Mammary epithelial cell (primary cell): Measurements from ENCODE around the gene SMYD3.

ENCODE experiments used
- CTCF ChIP-seq, 2 donors: IDR thresholded peaks in 1 of 2; conservative IDR thresholded peaks in 1 of 2; 2 replicates each; pipeline ENCODE4 v1.5.1; 2011 to 2012; ENCODE audit warnings: inconsistent platforms in 2 of 2, low read length in 2 of 2, mild to moderate bottlenecking in 2 of 2, control low read depth in 1 of 2, low read depth in 1 of 2; ENCODE audit not compliant: insufficient read depth in 1 of 2; ENCODE audit errors: extremely low read depth in 1 of 2
- EZH2 ChIP-seq: IDR thresholded peaks from 2 replicates; pipeline ENCODE4 v1.6.1; 2012; ENCODE audit warnings: low read length, inconsistent platforms, borderline replicate concordance

DNA sequence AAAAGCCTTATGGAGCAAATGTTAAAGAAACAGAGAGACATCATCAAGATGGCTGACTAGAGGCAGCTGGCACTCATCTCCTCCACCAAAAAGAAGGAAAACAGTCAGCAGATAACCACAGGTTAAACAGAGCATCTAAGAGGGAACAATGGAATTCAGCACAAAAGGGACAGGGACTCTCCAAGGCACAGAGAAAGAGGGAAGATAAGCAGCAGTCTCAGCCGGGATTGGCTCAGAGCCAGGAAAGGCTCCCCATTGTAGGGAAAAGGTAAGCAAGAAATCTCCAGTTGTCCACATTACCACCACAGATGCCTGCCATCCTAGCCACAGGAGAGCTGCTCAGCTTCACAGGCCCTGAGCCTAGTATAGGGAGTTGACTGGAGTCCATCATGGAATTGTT is 605.5 kb downstream of the SMYD3 start:
- TF ChIP-seq CTCF (conservative IDR thresholded peaks at IDR 0.05 in 1 of 2, IDR thresholded peaks at IDR 0.05 in 1 of 2; ENCODE audit: extremely low read depth in 1 of 2, insufficient read depth in 1 of 2, low read depth in 1 of 2, low read length in 2 of 2) (no peak), EZH2 (no peak)
